ENCODE results near the gene CASZ1.

GRCh38 chr1:10620776-10621175 lies 175.7 kb downstream of the CASZ1 start:
- TF ChIP-seq EZH2 (IDR thresholded peaks at IDR 0.05; ENCODE audit: borderline replicate concordance) (no peak), CTCF (IDR thresholded peaks at IDR 0.05; ENCODE audit: poor library complexity) (no peak), EZH2phosphoT487 (IDR thresholded peaks at IDR 0.05; ENCODE audit: low read depth, severe bottlenecking, unreplicated experiment) (no peak)

Data from hepatocyte (in vitro differentiated cells).